IPS-NIHi11 (cell line): Measurements from ENCODE around the gene LAMC3.
A peak's percentile ranks its signal among the peaks of the same experiment; 100 is the strongest.
"Not testable (repeated sequence)": the region's sequence is repeated elsewhere in the genome, so short reads cannot be mapped to it uniquely, and the experiment has no call there.

Experiments
- DNase-seq: peaks from one replicate; pipeline ENCODE4 v3.0.0; 2012; ENCODE audit warnings: mixed read lengths, low spot score

Gene LAMC3

GRCh38 chr9:131097126-131097947 lies 88.4 kb downstream of the LAMC3 start:
- DNase-seq = no peak

- DNase-seq = no peak
Measured at GRCh38 chr9:131097948-131098278, 88.9 kb downstream of the LAMC3 start.

- DNase-seq = no peak
Measured at GRCh38 chr9:131098391-131099101, 89.6 kb downstream of the LAMC3 start.

- DNase-seq = no peak
Measured at GRCh38 chr9:131099102-131099606, 90.2 kb downstream of the LAMC3 start.

DNA sequence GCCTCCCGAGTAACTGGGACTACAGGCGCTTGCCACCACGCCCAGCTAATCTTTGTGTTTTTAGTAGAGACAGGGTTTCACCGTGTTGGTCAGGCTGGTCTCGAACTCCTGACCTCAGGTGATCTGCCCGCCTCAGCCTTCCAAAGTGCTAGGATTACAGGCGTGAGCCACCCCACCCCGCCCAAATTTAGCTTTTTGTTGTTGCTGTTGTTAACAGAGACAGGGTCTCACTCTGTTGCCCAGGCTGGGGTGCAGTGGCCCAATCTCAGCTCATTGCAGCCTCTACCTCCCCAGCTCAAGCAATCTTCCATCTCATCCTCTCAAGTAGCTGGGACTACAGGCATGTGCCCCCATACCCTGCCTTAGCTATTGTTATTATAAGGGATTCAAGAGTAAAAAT lies 90.9 kb downstream of the LAMC3 start:
- not testable (repeated sequence) for DNase-seq

DNA sequence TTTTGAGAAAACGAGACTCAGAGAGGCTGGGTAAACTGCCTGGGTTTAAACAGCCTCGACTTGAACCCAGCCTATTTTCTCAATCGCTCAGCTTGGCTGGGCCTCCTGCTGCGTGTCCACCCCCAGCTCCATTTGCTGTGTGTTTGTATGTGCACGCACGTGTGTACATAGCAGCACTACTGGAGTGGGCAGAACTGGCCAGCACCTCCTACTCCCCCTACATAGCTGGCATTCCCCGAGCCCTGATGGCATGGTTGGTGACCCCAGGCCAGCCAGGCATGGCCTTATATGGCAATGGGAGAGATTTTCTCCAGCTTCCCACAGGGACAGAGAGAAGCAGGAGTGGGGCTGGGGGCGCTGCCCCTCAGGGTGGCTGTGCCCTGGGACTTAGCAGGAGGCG lies 91.5 kb downstream of the LAMC3 start:
- no peak for DNase-seq

GRCh38 chr9:131101207-131101964 lies 92.4 kb downstream of the LAMC3 start:
- no peak for DNase-seq

GRCh38 chr9:131103024-131103423 lies 94.0 kb downstream of the LAMC3 start:
- no peak for DNase-seq

- DNase-seq = no peak
Measured at GRCh38 chr9:131103535-131103934, 94.6 kb downstream of the LAMC3 start.

GRCh38 chr9:131104016-131104740 lies 95.2 kb downstream of the LAMC3 start:
- DNase-seq = no peak

DNA sequence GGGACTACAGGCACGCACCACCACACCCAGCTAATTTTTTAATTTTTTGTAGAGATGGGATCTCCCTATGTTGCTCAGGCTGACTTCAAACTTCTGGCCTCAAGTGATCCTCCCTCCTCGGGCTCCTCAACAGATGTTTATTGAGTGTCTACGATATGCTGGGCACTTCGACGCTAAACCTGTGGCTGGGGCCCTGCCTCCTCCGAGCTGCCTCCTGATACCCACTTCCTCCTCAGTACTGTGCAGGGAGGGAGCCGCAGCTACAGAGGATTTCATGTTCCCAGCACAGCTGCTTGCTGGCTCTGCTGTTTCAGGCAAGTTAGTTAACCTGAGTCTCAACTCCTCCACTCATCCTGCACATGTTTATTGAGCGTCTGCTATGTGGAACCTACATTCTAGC lies 97.0 kb downstream of the LAMC3 start:
- DNase-seq = no peak

- no peak for DNase-seq
Measured at GRCh38 chr9:131107760-131108159, 98.8 kb downstream of the LAMC3 start.

DNA sequence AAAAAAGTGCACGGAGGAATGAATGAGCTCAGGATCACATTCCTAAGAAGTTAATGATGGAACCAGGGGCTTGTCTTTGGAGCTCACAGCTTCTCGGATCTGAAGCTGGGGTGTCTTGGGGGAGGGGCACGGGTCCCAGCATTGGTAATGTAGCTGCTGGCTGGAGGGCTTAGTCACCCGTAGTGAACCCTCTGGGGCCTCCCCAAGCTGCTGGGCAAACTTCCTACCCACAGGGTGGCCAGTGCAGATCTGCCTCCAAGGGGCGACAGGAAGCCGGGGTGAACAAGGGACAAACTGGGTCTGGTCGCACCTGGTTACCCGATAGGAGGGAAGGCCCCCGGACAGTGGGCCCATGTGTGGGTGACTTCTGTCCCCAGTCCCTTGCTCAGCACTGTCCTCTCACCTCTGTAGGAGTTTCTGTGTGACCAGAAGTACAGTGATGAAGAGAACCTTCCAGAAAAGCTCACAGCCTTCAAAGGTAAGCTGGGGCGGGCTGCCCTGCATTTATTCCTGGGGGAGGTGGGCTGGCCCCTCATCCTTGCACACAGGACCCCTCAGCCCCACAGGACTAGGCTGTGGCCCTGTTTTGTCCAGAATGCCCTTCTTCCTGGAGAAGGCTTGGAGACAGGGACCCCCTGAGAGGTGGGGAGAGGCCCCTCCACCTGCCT lies 102.3 kb downstream of the LAMC3 start:
- no peak for DNase-seq

GRCh38 chr9:131111854-131112311 lies 102.9 kb downstream of the LAMC3 start:
- peak; percentile 49 for DNase-seq

DNA sequence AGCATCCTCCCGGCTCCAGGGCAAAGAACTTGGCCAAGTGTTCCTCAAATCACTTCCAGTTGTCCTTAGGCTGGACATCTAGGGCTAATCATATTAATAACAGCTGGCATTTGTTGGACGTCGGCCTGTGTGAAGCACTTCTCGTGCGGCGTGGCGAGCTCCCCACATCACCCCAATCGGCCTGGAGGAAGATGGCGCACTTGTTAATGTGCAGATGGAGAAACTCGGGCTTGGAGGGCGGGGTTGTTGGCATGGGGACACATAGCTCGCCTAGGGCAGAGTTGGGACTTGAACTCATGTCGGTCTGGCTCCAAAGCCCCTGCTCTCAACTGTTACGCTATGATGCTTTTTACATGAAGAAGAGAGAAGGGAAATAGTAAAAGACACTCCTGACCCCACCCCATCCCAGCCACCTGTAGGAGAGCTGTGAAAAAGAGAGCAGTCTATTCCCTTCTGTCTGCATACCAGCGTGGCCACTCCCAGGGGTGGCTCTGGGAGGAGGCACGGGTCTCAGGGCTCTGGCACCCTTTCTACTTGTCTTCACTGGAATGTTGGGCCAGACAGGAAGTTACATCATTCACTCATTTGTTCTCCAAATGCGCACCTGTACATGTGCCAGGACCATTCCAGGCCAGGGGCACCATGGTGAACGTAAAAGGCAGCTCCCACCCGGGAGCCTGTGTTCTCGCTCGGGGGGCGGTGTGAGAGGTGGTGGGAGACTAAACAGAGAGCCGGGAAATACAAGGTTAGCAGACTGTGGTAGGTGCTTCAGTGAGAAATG lies 103.6 kb downstream of the LAMC3 start:
- DNase-seq = no peak

GRCh38 chr9:131113655-131114054 lies 104.7 kb downstream of the LAMC3 start:
- DNase-seq = no peak

GRCh38 chr9:131114084-131114535 lies 105.1 kb downstream of the LAMC3 start:
- no peak for DNase-seq

- DNase-seq = not testable (repeated sequence)
Measured at GRCh38 chr9:131115360-131115742, 106.4 kb downstream of the LAMC3 start.

DNA sequence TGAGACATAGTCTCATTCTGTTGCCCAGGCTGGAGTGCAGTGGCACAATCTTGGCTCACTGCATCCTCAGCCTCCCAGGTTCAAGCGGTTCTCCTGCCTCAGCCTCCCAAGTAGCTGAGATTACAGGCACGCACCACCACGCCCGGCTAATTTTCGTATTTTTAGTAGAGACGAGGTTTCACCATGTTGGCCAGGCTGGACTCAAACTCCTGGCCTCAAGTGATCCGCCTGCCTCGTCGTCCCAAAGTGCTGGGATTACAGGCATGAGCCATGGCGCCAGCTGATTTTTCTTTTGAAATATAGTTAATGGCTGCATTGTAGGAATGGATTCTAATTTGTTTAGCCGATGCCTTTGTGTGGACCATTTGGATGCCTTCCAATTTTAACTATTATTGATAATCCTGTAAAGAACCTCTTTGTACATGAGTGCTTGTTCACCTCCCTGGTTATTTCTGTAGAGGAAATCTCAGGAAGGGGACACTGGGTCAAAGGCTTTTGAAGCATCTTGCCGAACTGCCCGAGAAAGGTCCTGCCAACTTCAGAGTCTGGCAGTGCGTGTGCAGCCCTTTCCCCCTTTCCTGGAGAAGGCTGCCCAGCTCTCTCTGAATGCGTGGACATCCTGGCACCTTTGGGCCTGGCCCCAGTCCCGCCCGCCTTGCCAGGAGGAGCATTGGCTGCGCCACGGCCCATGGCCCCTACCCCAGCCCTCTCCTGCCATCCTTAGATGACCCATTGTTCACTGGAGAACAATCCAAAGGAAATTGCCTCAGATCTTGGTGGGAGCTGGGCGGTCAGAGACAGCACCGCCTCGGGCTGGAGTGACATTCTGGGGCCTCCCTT lies 107.5 kb downstream of the LAMC3 start:
- DNase-seq = no peak
